HEK293 (cell line): ENCODE results near the gene BOK.

Experiments
- CTCF ChIA-PET: fragments of 350-600 bp; formaldehyde crosslinking; extraction: SDS; loops from one replicate; lab custom pipeline; 2021; ENCODE audit warnings: antibody characterized with exemption; lab: Yijun Ruan, JAX
- POLR2A ChIA-PET: fragments of 300-600 bp; formaldehyde crosslinking; extraction: SDS; loops from one replicate; lab custom pipeline; 2020; ENCODE audit warnings: antibody characterized with exemption, inconsistent platforms; lab: Yijun Ruan, JAX
- H3K27ac ChIP-seq: fragments of 200-500 bp; sonication (Bioruptor generic); 2 replicates; pipeline ENCODE4 v1.5.1; 2014; ENCODE audit warnings: low read depth, low read length, control low read depth, inconsistent platforms; ENCODE audit errors: extremely low read depth
- H3K36me3 ChIP-seq, 2 experiments: fragments of 200-500 bp in 1 of 2; sonication (Bioruptor generic) in 1 of 2; 1 replicate in 1 of 2; 2 replicates in 1 of 2; pipeline ENCODE4 v1.5.1; 2014 to 2017; ENCODE audit warnings: inconsistent platforms in 2 of 2, low read length in 2 of 2; ENCODE audit not compliant: control insufficient read depth in 2 of 2, insufficient read depth in 1 of 2
- H3K4me1 ChIP-seq: fragments of 200-500 bp; sonication (Bioruptor generic); 2 replicates; pipeline ENCODE4 v1.5.1; 2014; ENCODE audit warnings: mild to moderate bottlenecking, low read length, inconsistent platforms; ENCODE audit not compliant: control insufficient read depth, insufficient read depth
- H3K4me3 ChIP-seq: 2 replicates; pipeline ENCODE4 v1.5.1; 2011; ENCODE audit warnings: low read depth, mild to moderate bottlenecking, control low read depth, low read length, moderate library complexity
- H3K9me3 ChIP-seq: fragments of 200-500 bp; sonication (Bioruptor generic); 2 replicates; pipeline ENCODE4 v1.5.1; 2014; ENCODE audit warnings: low read depth, low read length, inconsistent platforms; ENCODE audit not compliant: control insufficient read depth, insufficient read depth
- CTCF ChIP-seq: fragments of 450-650 bp; formaldehyde crosslinking; IDR thresholded peaks from 2 replicates; pipeline ENCODE4 v1.5.1; 2016; ENCODE audit warnings: missing biosample characterization, missing genetic modification characterization
- KLF9 ChIP-seq: fragments of 450-650 bp; formaldehyde crosslinking; IDR thresholded peaks from 2 replicates; pipeline ENCODE4 v1.5.1; 2016; ENCODE audit warnings: missing biosample characterization, missing genetic modification characterization, low read depth
- MYNN ChIP-seq: fragments of 450-650 bp; formaldehyde crosslinking; IDR thresholded peaks from 2 replicates; pipeline ENCODE4 v1.5.1; 2016; ENCODE audit warnings: missing biosample characterization, missing genetic modification characterization, borderline replicate concordance
- PRDM4 ChIP-seq: fragments of 450-650 bp; formaldehyde crosslinking; IDR thresholded peaks from 2 replicates; pipeline ENCODE4 v1.5.1; 2017; ENCODE audit warnings: missing biosample characterization, missing genetic modification characterization
- YY1 ChIP-seq: fragments of 450-650 bp; formaldehyde crosslinking; IDR thresholded peaks from 2 replicates; pipeline ENCODE4 v1.5.1; 2018; ENCODE audit warnings: missing biosample characterization, missing genetic modification characterization
- ZBTB1 ChIP-seq: fragments of 450-650 bp; formaldehyde crosslinking; IDR thresholded peaks from 2 replicates; pipeline ENCODE4 v1.5.1; 2016; ENCODE audit warnings: missing biosample characterization, missing genetic modification characterization
- ZBTB21 ChIP-seq: fragments of 450-650 bp; formaldehyde crosslinking; IDR thresholded peaks from 2 replicates; pipeline ENCODE4 v1.5.1; 2017; ENCODE audit warnings: missing biosample characterization, missing genetic modification characterization
- ZBTB49 ChIP-seq: fragments of 450-650 bp; formaldehyde crosslinking; IDR thresholded peaks from 2 replicates; pipeline ENCODE4 v1.5.1; 2016; ENCODE audit warnings: missing biosample characterization, missing genetic modification characterization, low read depth
- ZNF133 ChIP-seq: fragments of 450-650 bp; formaldehyde crosslinking; IDR thresholded peaks from 2 replicates; pipeline ENCODE4 v1.5.1; 2016; ENCODE audit warnings: missing biosample characterization, missing genetic modification characterization
- ZNF2 ChIP-seq: fragments of 450-650 bp; formaldehyde crosslinking; IDR thresholded peaks from 2 replicates; pipeline ENCODE4 v1.5.1; 2016; ENCODE audit warnings: missing biosample characterization, missing genetic modification characterization
- ZNF292 ChIP-seq: fragments of 450-650 bp; formaldehyde crosslinking; IDR thresholded peaks from 2 replicates; pipeline ENCODE4 v1.5.1; 2016; ENCODE audit warnings: low read depth, missing biosample characterization, missing genetic modification characterization, borderline replicate concordance
- ZNF404 ChIP-seq: fragments of 450-650 bp; formaldehyde crosslinking; IDR thresholded peaks from 2 replicates; pipeline ENCODE4 v1.5.1; 2017; ENCODE audit warnings: missing biosample characterization, missing genetic modification characterization
- ZNF423 ChIP-seq: fragments of 450-650 bp; formaldehyde crosslinking; IDR thresholded peaks from 2 replicates; pipeline ENCODE4 v1.5.1; 2016; ENCODE audit warnings: missing biosample characterization, missing genetic modification characterization
- ZNF521 ChIP-seq: fragments of 450-650 bp; formaldehyde crosslinking; IDR thresholded peaks from 2 replicates; pipeline ENCODE4 v1.5.1; 2017; ENCODE audit warnings: missing biosample characterization, mild to moderate bottlenecking, missing genetic modification characterization
- ZNF561 ChIP-seq: fragments of 450-650 bp; IDR thresholded peaks from 2 replicates; pipeline ENCODE4 v1.5.1; 2018; ENCODE audit warnings: missing biosample characterization, missing genetic modification characterization, borderline replicate concordance
- ZNF600 ChIP-seq: fragments of 450-650 bp; formaldehyde crosslinking; IDR thresholded peaks from 2 replicates; pipeline ENCODE4 v1.5.1; 2016; ENCODE audit warnings: missing biosample characterization, missing genetic modification characterization
- ZNF629 ChIP-seq: fragments of 450-650 bp; formaldehyde crosslinking; IDR thresholded peaks from 2 replicates; pipeline ENCODE4 v1.5.1; 2017; ENCODE audit warnings: missing biosample characterization, missing genetic modification characterization
- ZNF776 ChIP-seq: fragments of 450-650 bp; formaldehyde crosslinking; IDR thresholded peaks from 2 replicates; pipeline ENCODE4 v1.5.0; 2017; ENCODE audit warnings: missing biosample characterization, missing genetic modification characterization, borderline replicate concordance
- ZNF777 ChIP-seq: fragments of 450-650 bp; formaldehyde crosslinking; IDR thresholded peaks from 2 replicates; pipeline ENCODE4 v1.5.1; 2017; ENCODE audit warnings: missing biosample characterization, missing genetic modification characterization, borderline replicate concordance

The BOK gene

GRCh38 chr2:241541564-241542277 lies 16.8 kb upstream of the BOK start:
- H3K4me1 ChIP-seq: no peaks in the 10 kb centered on the region; the same call in 1 of the 2 replicates
- no peak overlapping the region for H3K4me3 ChIP-seq
- no peaks in the 10 kb centered on the region for H3K36me3 ChIP-seq
- CTCF ChIA-PET: no interaction called here
- no peaks in the 10 kb centered on the region for H3K9me3 ChIP-seq
- no peak overlapping the region for H3K27ac ChIP-seq
- TF ChIP-seq ZNF561 (tag by site-specific recombination) (no peak), KLF9 (tag by site-specific recombination) (0 out of 2 replicates have a peak, but pooled peaks have one; percentile 5)
- POLR2A ChIA-PET: no interaction called here

- TF ChIP-seq ZBTB1 (no peak), ZNF404 (no peak), ZBTB49 (tag by site-specific recombination) (no peak), ZNF133 (no peak), ZNF776 (tag by site-specific recombination) (no peak)
- POLR2A ChIA-PET: no interaction called here
- CTCF ChIA-PET: interaction anchor here (0.5 kb wide), 1 partner anchor 191 kb away, joined by 3 read pairs; no protein-coding TSS in a partner anchor
These were observed 16.3 kb upstream of the BOK start for GRCh38 chr2:241542278-241542605.

GRCh38 chr2:241545106-241545505 lies 13.4 kb upstream of the BOK start:
- no peak overlapping the region for H3K4me3 ChIP-seq
- no peak overlapping the region for H3K27ac ChIP-seq
- no peak for TF ChIP-seq ZNF629 (tag by site-specific recombination)
- TF ChIP-seq ZNF600 (tag by site-specific recombination): 0 out of 2 replicates have a peak, but pooled peaks have one; percentile 72
- TF ChIP-seq, all 188 proteins: peak for 1
- Histone ChIP-seq H3K9me3 (no peaks in the 10 kb centered on the region), H3K36me3 (no peaks in the 10 kb centered on the region), H3K4me1 (peaks cover 4% of the 10 kb centered on the region)
- POLR2A ChIA-PET: no interaction called here
- CTCF ChIA-PET: no interaction called here

More at GRCh38 chr2:241542278-241542605, 16.3 kb upstream of the BOK start:
- H3K27ac ChIP-seq: no peak overlapping the region
- peaks cover 4% of the 10 kb centered on the region; the same call in 1 of the 2 replicates for H3K4me1 ChIP-seq
- no peaks in the 10 kb centered on the region for H3K9me3 ChIP-seq
- no peak overlapping the region for H3K4me3 ChIP-seq
- no peaks in the 10 kb centered on the region for H3K36me3 ChIP-seq

GRCh38 chr2:241545523-241546473 lies 12.7 kb upstream of the BOK start:
- Histone ChIP-seq H3K36me3 (no peaks in the 10 kb centered on the region), H3K4me1 (peaks cover 8% of the 10 kb centered on the region), H3K4me3 (no peak overlapping the region), H3K27ac (no peak overlapping the region), H3K9me3 (no peaks in the 10 kb centered on the region)
- ChIA-PET CTCF (no interaction called here), POLR2A (no interaction called here)
- TF ChIP-seq MYNN (tag by site-specific recombination) (0 out of 2 replicates have a peak, but pooled peaks have one; percentile 6), ZBTB21 (tag by site-specific recombination) (no peak), ZNF423 (tag by site-specific recombination) (no peak), ZNF2 (tag by site-specific recombination) (peak; percentile 15; the same call in 1 of the 2 replicates), ZNF521 (tag by site-specific recombination) (peak; percentile 29; the same call in 1 of the 2 replicates), CTCF (tag by site-specific recombination) (0 out of 2 replicates have a peak, but pooled peaks have one; percentile 18), ZNF777 (no peak), YY1 (tag by site-specific recombination) (no peak), ZNF292 (tag by site-specific recombination) (no peak), PRDM4 (tag by site-specific recombination) (no peak)
